Bronchial epithelial cell (primary cell): ENCODE results near the gene MAPKAPK3. TPM values are rescaled to one million over a fixed set of nuclear protein-coding genes. Genes with fewer than 3 reads are reported as not detected.

Source experiments
- DNase-seq: peaks from one replicate; pipeline ENCODE4 v3.0.0-alpha.2; 2010; ENCODE audit warnings: low read depth
- FAIRE-seq: peaks from 2 replicates; lab custom pipeline; 2011; peaks lifted over from hg19 to GRCh38; lab: Jason Lieb, UNC
- H3K27me3 ChIP-seq: 2 replicates; pipeline ENCODE4 v1.5.1; 2011; ENCODE audit warnings: low read length; ENCODE audit not compliant: control insufficient read depth, insufficient read depth
- H3K36me3 ChIP-seq: 2 replicates; pipeline ENCODE4 v1.5.1; 2011; ENCODE audit warnings: low read length; ENCODE audit not compliant: control insufficient read depth, insufficient read depth
- H3K4me3 ChIP-seq: 2 replicates; pipeline ENCODE4 v1.5.1; 2011; ENCODE audit warnings: mild to moderate bottlenecking, low read depth, low read length, control low read depth
- CTCF ChIP-seq: IDR thresholded peaks from 2 replicates; pipeline ENCODE4 v1.5.1; 2011; ENCODE audit warnings: mild to moderate bottlenecking, moderate library complexity, low read length, control low read depth, inconsistent platforms; ENCODE audit not compliant: insufficient read depth, severe bottlenecking
- total RNA-seq: library from RNA; depleted of rRNA; stranded (reverse); fragments of >200 nt; gene quantifications from 2 replicates; pipeline ENCODE4 v1.2.1, GENCODE V29; 2014

Gene MAPKAPK3
- total RNA-seq, 1 donor from 2014 or later, result 47.1 TPM

DNA sequence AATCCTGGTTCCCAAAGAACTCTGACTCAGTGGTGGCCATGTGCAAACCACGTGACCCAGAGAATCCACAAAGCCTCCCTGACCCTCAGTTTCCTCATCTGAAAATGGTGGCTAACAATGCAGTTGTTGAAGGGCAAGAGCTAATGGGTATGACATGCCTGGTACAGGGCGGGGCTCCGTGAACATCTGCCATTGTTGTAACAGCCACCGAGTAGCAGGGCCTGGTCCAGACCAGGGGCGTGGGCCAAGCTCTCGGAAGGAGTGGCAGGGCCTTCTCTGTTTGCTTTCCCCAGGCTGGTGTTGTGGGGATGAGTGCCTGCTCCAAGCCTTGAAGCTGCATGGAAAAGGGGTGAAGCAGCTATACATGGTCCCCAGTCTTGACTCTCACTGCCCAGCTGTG, 13.4 kb downstream of the MAPKAPK3 start:
- DNase-seq (no peak), FAIRE-seq (no peak)
- no peak for TF ChIP-seq CTCF
- Histone ChIP-seq H3K4me3 (no peak overlapping the region), H3K36me3 (peaks cover 4% of the 10 kb centered on the region), H3K27me3 (no peaks in the 10 kb centered on the region)

DNA sequence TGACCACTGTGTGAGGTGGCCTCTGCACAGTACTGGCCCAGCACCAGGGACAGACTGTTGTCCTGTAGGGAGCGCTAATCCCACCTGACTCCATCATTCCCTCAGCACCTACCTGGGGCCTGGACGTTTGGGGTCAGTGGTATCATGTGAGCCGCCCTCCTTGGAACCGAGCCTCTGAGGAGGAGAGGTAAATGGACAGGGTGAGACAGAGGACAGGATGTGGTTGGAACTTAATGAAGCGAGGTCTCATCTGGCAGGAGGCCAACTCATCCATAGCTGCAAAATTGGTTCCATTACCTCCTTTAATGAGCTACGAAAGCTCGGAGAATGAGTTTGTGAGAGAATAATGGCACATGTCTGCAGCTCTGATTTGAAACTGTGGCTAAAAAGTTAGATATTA, 13.9 kb downstream of the MAPKAPK3 start:
- Histone ChIP-seq H3K27me3 (no peaks in the 10 kb centered on the region), H3K4me3 (no peak overlapping the region), H3K36me3 (peaks cover 4% of the 10 kb centered on the region)
- DNase-seq, result no peak
- no peak for TF ChIP-seq CTCF
- no peak for FAIRE-seq

- Histone ChIP-seq H3K27me3 (no peaks in the 10 kb centered on the region), H3K4me3 (no peak overlapping the region), H3K36me3 (peaks cover 4% of the 10 kb centered on the region)
- DNase-seq, result no peak
- FAIRE-seq, result no peak
- no peak for TF ChIP-seq CTCF
These were observed 15.5 kb downstream of the MAPKAPK3 start for GRCh38 chr3:50632450-50632849.

GRCh38 chr3:50633230-50633790, 16.4 kb downstream of the MAPKAPK3 start:
- DNase-seq (no peak), FAIRE-seq (no peak)
- Histone ChIP-seq H3K27me3 (no peaks in the 10 kb centered on the region), H3K4me3 (no peak overlapping the region), H3K36me3 (peaks cover 4% of the 10 kb centered on the region)
- TF ChIP-seq CTCF, result no peak

GRCh38 chr3:50635066-50635465, 18.1 kb downstream of the MAPKAPK3 start:
- peaks cover 4% of the 10 kb centered on the region for H3K36me3 ChIP-seq
- no peak for TF ChIP-seq CTCF

DNA sequence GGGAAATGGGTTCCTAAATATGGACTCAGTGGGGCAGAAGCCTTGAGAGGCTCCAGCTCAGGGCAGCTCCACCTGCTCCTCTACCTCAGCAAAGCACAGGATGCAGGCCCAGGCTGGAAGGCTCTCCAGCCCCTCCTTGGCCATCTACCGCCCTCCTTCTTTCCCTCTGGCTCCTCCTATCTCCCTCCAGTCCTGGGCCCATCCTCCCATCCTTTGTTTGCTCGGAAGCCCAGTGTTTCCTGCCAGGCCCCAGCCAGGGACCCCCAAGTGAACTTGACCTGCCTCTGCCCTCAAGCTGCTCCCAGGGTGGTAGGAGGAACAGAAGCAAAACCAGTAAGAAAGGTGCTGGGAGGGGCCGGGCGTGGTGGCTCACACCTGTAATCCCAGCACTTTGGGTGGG, 20.1 kb downstream of the MAPKAPK3 start:
- no peaks in the 10 kb centered on the region for H3K27me3 ChIP-seq
- peaks cover 7% of the 10 kb centered on the region for H3K36me3 ChIP-seq
- FAIRE-seq, result no peak
- no peak overlapping the region for H3K4me3 ChIP-seq
- TF ChIP-seq CTCF, result no peak
- no peak for DNase-seq

More at GRCh38 chr3:50635066-50635465, 18.1 kb downstream of the MAPKAPK3 start:
- FAIRE-seq (no peak), DNase-seq (no peak)
- Histone ChIP-seq H3K27me3 (no peaks in the 10 kb centered on the region), H3K4me3 (no peak overlapping the region)
